ENCODE data around the gene HAUS8.

DNA sequence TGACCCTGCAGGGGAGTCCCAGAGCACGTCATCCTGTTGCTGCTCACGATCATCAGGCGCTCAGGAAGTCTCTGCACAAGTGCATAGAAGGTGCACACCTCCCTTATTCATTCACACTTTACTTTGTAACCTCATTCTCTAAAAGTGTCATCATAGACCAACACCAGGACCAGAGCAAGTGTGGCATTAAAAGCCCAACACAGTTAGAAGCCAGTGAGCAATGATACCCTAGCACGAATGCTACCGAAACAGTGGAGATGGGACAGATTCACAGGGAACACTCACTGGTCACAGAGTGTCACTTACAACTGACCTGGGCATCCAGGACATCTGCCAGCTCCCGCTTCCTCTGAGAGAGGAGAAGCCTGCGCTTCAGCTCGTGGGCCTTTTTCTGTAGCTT lies 17.0 kb downstream of the HAUS8 start:
- TF ChIP-seq, protein P1, sequence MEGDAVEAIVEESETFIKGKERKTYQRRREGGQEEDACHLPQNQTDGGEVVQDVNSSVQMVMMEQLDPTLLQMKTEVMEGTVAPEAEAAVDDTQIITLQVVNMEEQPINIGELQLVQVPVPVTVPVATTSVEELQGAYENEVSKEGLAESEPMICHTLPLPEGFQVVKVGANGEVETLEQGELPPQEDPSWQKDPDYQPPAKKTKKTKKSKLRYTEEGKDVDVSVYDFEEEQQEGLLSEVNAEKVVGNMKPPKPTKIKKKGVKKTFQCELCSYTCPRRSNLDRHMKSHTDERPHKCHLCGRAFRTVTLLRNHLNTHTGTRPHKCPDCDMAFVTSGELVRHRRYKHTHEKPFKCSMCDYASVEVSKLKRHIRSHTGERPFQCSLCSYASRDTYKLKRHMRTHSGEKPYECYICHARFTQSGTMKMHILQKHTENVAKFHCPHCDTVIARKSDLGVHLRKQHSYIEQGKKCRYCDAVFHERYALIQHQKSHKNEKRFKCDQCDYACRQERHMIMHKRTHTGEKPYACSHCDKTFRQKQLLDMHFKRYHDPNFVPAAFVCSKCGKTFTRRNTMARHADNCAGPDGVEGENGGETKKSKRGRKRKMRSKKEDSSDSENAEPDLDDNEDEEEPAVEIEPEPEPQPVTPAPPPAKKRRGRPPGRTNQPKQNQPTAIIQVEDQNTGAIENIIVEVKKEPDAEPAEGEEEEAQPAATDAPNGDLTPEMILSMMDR (IDR thresholded peaks at IDR 0.05): no peak
- no peak for TF ChIP-seq POLR2A (IDR thresholded peaks at IDR 0.05)

Measured in body of pancreas (tissue), 4 donors.